ENCODE data around the gene NIPAL3.
A peak's percentile ranks its signal among the peaks of the same experiment; 100 is the strongest.
"Not testable (repeated sequence)": the region's sequence is repeated elsewhere in the genome, so short reads cannot be mapped to it uniquely, and the experiment has no call there.

NIPAL3 gene

DNA sequence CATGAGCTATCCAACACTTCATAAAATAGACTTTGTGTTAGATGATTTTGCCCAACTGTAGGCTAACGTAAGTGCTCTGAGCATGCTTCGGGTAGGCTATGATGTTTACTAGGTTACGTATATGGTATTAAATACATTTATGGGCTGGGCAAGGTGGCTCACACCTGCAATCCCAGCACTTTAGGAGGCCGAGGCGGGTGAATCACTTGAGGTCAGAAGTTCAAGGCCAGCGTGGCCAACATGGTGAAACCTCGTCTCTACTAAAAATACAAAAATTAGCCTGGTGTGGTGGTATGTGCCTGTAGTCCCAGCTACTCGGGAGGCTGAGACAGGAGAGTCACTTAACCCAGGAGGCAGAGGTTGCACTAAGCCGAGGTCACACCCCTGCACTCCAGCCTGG lies 77.3 kb downstream of the NIPAL3 start:
- DNase-seq: not testable (repeated sequence)

DNA sequence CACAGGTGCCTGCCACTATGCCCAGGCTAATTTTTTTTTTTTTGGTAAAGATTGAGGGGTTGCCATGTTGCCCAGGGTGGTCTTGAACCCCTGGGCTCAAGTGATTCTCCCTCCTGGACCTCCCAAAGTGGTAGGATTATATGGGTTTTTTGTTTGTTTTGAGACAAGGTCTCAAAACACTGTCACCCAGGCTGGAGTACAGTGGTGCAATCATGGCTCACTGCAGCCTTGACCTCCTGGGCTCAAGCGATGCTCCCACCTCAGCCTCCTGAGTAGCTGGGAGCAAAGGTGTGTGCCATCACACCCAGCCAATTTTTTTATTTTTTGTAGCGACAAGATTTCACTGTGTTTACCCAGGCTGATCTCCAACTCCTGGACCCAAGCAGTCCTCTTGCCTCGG lies 78.2 kb downstream of the NIPAL3 start:
- DNase-seq: no peak

DNA sequence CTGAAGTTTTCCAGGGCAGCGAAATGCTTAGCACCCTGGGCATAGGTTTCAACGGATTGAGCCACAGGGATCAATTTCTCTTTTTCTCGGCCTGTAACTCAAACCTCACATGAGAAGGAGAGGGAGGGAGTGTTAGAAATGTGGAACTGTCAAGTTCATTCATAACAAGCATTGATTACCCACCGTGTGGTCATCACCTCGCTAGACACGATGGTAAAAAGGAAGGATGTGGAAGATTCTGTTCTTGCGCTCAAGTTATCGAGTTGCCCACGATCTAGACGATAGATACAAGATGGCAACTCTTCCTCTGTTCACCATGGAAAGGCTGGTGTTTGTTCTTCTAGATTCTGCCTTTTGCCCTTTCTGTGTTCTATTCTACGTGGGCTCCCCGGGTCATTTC lies 83.0 kb downstream of the NIPAL3 start:
- no peak for DNase-seq

DNA sequence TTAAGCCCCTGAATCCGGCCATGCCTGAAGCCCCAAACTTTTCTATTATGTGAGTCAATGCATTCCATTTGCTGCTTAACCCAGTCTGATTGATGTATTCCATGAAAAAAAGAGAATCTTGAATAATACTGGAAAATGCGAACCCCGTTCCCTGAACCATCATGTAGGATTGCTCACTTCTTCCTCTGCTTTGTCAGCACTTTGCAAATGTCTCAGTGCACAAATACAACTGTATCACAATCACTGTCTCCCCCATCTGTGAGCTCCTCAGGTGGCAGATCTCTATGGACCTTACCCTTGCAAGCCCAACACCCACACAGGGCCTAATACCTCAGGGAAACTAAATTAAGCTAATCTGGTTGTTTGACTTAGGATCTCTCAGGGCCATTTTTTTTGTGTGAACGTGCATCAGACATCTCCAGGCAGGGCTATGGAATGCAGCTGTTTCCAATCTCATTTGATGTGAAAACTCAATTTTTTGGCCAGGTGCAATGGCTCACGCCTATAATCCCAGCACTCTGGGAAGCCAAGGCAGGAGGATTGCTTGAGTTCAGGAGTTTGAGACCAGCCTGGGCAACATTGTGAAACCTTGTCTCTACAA lies 84.9 kb downstream of the NIPAL3 start:
- no peak for DNase-seq

DNA sequence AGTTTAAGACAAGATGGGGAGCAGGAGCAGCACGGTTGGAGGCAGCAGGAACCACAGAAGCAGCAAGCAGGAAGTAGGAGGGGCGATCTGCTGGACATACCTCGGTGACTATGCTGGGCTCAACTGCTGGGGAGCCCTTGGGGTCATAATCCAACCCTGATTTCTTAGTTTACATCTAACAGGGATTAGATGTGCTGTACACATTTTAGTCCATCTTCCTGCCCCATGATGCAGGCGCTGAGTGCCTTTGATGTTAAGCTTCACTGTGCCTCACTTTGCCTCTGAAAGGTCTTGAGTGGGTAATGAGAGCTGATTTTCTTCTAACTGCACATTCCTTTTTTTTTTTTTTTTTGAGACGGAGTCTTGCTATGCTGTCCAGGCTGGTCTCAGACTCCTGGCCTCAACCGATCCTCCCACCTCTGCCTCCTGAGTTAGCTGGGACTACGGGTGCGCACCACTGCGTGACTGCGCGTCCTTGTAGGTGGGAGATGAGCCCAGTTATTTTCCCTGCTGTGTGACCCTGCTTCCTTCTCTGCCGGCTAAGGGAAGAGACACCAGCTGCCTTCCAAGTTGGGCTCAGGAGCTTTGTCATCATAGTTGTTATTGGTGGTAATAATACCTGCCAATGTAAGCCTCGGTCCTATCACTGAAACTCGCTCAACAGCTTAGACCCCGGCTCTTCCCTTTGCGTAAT lies 85.9 kb downstream of the NIPAL3 start:
- DNase-seq: peak in 1 of 14 donors; percentile 37

DNA sequence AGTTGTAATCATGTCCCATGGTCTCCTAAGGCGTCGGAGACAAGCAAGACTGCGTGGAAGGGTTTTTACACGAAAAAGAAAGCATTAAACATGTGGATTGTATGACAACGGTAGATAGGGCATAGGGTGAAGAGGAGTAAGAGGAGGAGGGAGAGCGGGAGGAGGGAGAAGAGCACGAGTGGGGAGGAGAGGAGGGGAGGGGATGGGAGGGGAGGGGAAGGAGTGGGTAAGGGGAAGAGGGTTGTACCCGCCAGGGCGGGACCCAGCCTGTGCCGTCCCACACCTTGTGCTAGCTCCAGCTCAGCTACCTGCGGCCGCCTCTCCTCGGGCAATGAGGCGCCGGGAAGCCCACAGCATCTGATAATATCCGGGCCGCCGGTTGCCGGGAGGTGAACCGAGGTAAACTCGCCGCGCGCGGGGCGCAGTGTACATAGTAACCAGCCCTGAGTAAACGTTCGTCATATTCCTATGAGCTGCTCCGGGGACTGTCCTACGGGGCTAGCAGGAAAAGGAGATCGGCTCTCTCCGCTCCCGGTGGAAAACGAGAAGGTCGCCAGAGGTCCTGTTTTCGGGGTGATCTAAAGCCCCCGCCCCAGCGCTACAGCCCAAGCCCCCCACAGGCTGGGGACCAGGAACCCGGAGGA lies 86.6 kb downstream of the NIPAL3 start:
- DNase-seq: peak in 8 of 14 donors; percentile 35 to 80 (median 55)

DNA sequence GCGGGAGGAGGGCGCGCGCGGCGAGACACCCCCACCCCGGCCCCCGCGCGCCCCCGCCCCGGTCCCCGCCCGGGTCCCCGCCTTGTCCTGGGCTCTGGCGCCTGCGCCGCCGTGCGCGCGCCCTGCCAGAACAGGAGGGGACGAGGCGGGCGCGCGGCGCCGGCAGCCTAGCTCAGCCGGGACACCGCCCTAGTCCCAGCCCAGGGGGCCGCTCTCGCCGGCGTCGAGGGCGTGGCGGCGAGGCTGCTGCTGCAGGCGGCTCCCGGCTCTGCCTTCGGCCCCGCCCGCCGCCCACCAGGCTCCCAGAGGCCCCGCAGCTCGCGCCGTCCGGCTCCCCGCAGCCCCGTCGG lies 87.1 kb downstream of the NIPAL3 start, which contains the start of gene RCAN3:
RCAN3 (plus strand) TSS at position 128 of the 350 bp plus-strand sequence. CDS start 11,537 bp downstream, outside the sequence.
- DNase-seq: peak in 13 of 14 donors; percentile 2 to 84 (median 56)

DNA sequence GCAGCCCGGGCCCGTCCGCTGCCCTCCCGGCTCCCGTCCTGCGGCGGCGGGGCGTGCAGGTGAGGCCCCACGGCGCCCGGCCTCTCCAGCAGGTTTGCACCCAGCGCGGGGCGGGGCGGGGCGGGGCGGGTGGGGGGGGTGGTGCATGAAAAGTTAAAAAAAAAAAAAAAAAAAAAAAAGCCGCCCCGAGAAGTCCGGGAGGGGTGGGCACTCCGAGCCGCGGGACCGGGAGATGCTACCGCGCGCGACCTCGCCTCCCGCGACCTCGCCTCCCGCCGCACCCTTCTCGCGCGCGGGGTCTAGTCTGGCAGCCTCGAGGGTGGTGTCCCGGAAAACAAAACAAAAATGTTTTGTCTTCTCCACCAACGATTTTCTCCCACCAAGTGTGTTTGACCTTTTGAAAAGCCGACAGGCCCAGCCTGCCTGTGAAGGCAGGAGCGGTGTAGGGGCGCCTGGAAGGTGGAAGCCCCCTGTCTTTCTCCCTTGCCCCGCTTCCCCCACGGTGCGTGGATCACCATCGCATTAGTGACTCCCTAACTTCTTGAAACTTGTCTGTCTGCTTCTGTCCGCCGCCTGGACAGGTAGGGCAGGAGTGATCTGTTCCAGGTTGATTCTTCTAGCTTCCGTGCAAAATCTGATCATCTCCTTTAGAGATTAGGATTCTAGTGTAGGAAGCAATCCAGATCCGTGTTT lies 87.6 kb downstream of the NIPAL3 start:
- DNase-seq: peak in 5 of 14 donors; percentile 9 to 51 (median 29)

DNA sequence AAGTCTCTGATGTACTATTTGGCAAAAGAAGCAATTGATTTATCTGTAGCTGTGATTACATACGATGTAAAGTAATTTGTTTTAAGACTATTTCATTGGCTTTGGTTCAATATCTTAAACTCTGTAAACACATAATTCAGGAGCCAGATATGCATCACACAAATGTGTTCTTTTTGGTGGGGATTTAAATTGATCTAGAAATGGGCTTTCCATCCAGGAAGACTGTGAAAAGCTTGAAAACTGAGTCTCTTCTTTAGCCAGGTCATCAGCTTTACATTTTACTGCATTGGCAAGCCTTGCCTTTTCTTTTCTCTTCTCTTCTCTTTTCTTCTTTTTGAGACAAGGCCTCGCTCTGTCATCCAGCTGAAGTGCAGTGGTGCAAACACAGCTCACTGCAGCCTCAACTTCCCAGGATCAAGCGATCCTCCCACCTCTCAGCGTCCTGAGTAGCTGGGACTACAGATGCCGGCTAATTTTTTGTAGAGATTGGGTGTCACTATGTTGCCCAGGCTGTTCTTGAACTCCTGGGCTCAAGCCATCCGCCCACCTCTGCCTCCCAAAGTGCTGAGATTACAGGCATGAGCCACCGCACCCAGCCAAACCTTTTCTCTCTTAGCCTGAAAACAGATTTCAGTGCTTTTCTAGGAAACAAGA lies 88.4 kb downstream of the NIPAL3 start:
- peak in 1 of 14 donors; percentile 51 for DNase-seq

DNA sequence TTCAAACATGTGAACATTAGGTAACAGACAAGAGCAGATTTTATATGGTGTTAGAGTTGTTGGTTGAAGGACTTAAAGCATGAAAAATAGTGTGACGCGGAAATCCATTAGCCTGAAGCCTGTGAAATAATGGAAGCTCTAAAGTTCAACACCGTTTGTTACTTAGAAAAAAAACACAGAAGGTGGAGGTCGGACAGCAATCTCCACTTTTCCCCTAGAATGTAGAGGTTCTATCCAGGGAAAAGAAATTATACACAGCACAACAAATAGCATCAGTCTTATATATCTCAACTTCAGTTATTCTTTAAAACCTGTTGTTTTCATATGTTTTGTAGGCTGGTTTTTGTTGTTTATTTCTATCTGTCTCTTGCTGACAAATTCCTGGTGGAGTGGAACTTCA lies 89.0 kb downstream of the NIPAL3 start:
- peak in 1 of 14 donors; percentile 34 for DNase-seq

DNA sequence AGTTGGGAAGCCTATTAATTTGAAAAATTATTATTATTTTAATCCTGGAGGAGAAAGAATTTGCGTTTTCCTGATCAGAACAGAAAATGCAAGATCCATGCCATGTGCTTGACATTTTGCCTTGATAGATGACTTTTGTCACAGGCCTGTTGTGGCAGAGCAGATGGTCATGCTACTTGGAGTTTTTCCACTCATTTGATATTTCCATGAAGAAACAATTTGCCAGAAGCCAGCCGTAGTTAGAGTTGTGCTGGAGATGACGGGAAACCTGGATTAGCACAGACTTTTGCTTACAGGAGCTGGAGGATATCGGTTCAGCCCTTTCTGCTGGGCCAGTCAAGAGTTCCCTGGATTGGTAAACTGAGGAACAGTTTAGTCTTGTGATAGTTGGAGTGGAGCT lies 90.2 kb downstream of the NIPAL3 start:
- DNase-seq: peak in 2 of 14 donors; percentile 17 to 90

DNA sequence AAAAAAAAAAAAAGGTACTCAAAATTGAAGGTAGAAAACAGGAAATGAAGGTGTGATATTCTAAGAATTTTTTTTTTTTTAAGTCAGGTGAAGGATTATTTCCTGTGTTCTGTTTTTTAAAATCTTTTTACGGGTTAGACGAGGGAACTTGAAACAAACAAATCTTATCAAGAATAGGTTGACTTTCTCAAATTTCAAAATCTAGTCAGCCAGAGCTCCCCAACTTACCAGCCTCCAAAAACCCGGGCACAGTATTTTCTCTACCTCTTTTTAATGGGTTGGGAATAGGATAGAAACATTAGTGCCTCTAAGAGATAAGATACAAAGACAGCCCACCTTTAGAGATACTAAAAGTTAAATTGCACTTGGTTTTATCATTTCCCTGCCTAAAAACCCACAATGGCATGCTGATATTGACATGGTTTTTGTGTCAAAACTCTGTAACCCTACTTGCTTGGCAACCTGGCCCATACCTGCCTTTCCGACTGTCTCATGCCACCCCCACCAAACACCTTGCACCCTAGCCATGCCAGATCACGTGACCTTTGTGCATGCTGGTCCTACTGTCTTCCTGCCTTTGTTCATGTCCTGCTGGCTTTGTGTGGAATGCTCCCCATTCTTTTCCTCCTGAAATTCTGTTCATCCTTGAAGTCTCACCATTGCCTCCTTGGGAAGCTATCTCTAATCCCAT lies 91.2 kb downstream of the NIPAL3 start:
- peak in 1 of 14 donors; percentile 48 for DNase-seq

DNA sequence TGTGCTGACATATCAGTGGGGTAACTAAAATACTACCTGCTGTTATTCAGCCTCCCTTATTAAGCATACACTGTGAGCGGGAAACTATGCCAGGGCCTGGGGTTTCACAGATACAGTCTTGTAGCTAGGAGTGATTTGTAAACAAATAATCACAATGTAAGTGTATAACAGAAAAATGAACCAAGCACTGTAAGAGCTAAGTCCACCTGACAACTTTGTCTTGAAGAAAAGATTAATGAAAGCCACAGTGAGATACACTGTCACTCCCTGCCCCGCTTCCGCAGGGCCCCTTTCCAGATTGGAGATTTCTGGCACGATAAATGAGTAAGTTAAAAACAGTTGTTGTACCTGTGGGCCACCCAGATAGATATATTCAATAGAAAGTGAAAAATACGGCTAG lies 91.8 kb downstream of the NIPAL3 start:
- DNase-seq: no peak

DNA sequence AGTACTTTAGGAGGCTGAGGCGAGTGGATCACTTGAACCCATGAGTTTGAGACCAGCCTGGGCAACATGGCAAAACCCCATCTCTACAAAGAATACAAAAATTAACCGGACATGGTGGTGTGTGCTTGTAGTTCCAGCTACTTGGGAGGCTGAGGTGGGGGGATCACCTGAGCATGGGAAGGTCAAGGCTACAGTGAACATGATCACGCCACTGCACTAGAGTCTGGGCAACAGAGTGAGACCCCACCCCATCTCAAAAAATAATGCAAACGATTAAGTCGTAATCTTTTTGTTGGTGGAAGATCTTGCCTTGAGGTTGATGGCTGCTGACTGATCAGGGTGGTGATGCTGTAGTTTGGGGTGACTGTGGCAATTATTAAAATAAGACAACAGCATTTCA lies 93.3 kb downstream of the NIPAL3 start:
- no peak for DNase-seq

DNA sequence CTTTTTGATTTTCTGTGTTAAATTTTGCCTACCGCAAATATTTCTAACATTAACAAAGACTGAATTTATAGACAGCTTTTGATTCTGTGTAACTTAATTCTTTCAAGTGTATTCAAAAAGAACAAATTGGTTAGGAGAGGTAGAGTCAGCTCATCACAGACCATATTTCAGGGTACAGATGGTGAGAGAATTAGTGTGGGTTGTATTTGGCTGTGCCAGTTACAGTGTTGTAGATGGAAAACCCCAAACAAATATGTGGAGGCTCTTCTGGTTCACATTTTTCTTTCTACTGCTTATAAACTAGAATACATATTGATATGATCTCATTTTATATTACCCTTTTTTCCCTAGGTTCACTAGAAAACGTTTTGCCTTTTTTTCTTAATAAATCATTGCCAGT lies 98.1 kb downstream of the NIPAL3 start:
- DNase-seq: peak in 1 of 14 donors; percentile 76

DNA sequence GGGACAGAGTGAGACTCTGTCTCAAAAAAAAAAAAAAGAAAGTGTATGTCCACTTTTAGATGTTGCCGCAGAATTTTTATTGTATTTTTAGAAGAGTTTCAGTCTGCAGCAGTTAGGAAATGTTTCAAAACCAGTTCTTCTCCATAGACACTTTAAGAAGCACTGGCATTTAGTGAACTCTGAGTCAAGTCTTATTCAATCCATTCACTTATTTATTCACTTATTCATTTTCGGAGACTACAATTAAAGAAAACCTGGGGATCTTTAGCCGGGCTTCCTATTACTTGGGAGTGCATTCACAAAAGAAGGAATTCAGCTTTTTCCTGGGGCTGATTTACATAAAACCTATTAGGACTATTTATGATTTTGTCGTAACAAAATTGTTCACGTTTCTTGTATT lies 99.3 kb downstream of the NIPAL3 start:
- DNase-seq: peak in 1 of 14 donors; percentile 33

DNA sequence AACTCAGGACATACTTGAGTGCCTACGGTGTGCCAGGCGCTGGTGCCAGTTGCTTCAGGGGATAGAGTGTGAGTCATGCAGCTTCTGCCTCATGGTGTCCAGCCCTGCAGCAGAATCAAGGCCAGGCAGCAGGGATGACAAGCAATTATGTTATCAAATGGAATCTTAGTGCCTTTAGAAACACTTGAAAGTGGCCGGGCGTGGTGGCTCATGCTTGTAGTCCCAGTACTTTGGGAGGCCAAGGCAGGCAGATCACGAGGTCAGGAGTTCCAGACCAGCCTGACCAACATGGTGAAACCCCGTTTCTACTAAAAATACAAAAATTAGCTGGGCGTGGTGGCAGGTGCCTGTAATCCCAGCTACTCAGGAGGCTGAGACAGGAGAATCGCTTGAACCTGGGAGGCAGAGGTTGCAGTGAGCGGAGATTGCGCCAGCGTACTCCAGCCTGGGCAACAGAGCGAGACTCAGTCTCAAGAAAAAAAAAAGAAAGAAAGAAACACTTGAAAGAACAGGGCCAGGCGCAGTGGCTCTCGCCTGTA lies 100.1 kb downstream of the NIPAL3 start:
- peak in 1 of 14 donors; percentile 73 for DNase-seq

DNA sequence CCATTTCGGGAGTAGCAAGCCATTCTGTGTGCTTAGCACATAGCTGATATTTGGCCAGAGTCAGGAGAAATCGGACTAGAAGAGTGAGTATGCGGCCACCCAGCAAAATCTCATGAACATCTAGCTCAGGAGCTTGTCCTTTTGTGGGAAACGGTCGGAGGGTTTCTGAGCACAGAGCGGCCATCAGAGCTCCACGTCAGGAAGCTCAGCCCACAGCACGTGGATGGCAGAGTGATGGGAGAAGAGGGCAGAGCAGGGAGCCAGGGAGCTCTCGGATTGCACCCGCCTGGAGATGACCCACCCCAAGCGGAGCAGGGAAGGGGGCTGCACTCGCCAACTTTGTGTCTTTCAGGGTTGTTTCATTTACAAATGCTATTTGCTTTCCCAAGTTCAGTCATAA lies 100.9 kb downstream of the NIPAL3 start:
- DNase-seq: peak in 1 of 14 donors; percentile 32

DNA sequence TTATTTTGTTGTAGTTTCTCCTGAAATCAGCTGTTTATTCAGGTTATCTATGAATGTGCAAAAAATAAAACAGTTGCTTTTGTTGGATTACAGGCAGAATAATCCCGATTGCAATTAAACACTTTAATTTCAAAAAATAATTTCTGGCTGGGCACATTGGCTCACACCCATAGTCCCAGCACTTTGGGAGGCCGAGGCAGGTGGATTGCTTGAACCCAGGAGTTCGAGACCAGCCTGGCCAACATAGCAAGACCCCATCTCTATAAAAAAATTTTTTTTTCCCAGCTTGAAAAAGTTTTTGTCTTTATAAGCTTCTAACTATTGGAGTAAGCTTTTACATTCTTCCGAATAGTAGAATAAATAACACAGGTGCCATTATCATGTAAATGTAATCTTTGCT lies 102.3 kb downstream of the NIPAL3 start:
- DNase-seq: no peak

DNA sequence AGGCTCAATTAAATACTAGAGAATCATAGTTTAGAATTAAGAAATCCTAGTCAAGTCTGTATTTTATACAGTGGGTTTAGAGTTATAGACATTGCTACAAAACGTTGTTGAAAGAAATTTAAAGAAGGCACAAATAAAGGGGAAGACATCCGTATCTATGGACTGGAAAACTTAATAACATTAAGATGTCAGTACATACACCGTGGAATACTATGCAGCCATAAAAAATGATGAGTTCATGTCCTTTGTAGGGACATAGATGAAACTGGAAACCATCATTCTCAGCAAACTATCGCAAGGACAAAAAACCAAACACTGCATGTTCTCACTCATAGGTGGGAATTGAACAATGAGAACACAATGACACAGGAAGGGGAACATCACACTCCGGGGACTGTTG lies 104.7 kb downstream of the NIPAL3 start:
- DNase-seq: not testable (repeated sequence)

Measured in C1 segment of cervical spinal cord (tissue), 14 donors.